Smooth muscle cell (in vitro differentiated cells): ENCODE data around the gene RDH14. TPM values are rescaled to one million over a fixed set of nuclear protein-coding genes. Genes with fewer than 3 reads are reported as not detected.

Source experiments
- DNase-seq: peaks from one replicate; lab custom pipeline; 2025; ENCODE audit not compliant: unreplicated experiment; lab: John Stamatoyannopoulos, UW
- H2AFZ ChIP-seq: fragments of 200-600 bp; sonication (generic); 2 replicates; pipeline ENCODE4 v1.6.0; 2016; ENCODE audit warnings: antibody characterized with exemption, low read depth, mild to moderate bottlenecking
- H3F3A ChIP-seq: fragments of 200-600 bp; sonication (generic); 2 replicates; pipeline ENCODE4 v1.6.0; 2017; ENCODE audit warnings: antibody characterized with exemption, low read depth
- H3K27ac ChIP-seq: fragments of 200-600 bp; sonication (generic); 2 replicates; pipeline ENCODE4 v1.5.1; 2016; ENCODE audit warnings: low read depth, mild to moderate bottlenecking
- H3K27me3 ChIP-seq: fragments of 200-600 bp; sonication (generic); 2 replicates; pipeline ENCODE4 v1.6.1; 2016; ENCODE audit warnings: low read depth, mild to moderate bottlenecking
- H3K36me3 ChIP-seq: fragments of 200-600 bp; sonication (generic); 2 replicates; pipeline ENCODE4 v1.5.1; 2016; ENCODE audit warnings: low read depth
- H3K4me1 ChIP-seq: fragments of 200-600 bp; sonication (generic); 2 replicates; pipeline ENCODE4 v1.5.1; 2016; ENCODE audit warnings: low read depth
- H3K4me2 ChIP-seq: fragments of 200-600 bp; sonication (generic); 2 replicates; pipeline ENCODE4 v1.6.0; 2016; ENCODE audit warnings: mild to moderate bottlenecking
- H3K4me3 ChIP-seq: fragments of 200-600 bp; sonication (generic); 2 replicates; pipeline ENCODE4 v1.5.1; 2016; ENCODE audit warnings: mild to moderate bottlenecking
- H3K79me2 ChIP-seq: fragments of 200-600 bp; sonication (generic); 2 replicates; pipeline ENCODE4 v1.6.0; 2016; ENCODE audit warnings: low read depth, mild to moderate bottlenecking
- H3K9ac ChIP-seq: fragments of 200-600 bp; sonication (generic); 2 replicates; pipeline ENCODE4 v1.6.0; 2016; ENCODE audit warnings: low read depth
- H3K9me3 ChIP-seq: fragments of 200-600 bp; sonication (generic); replicated peaks from 2 replicates; pipeline ENCODE4 v1.5.1; 2016; ENCODE audit warnings: low read depth
- H4K20me1 ChIP-seq: fragments of 200-600 bp; sonication (generic); 2 replicates; pipeline ENCODE4 v1.6.0; 2016; ENCODE audit warnings: low read depth
- CTCF ChIP-seq: fragments of 200-600 bp; sonication (generic); IDR thresholded peaks from 2 replicates; pipeline ENCODE4 v1.5.1; 2017; ENCODE audit warnings: borderline replicate concordance, mild to moderate bottlenecking, antibody characterized with exemption; ENCODE audit not compliant: insufficient read depth, poor library complexity, severe bottlenecking
- WGBS: methylation state at CpG from one replicate; pipeline ENCODE4 v1.1.7; 2016; ENCODE audit warnings: low lambda C conversion rate; 5-methylcytosine and 5-hydroxymethylcytosine counted together
- polyA plus RNA-seq: library from polyadenylated mRNA; unstranded; fragments of >200 nt; fragmentation: Nextera tagmentation; extraction: Ambion mirVana; gene quantifications from 2 replicates; pipeline ENCODE4 v1.2.1, GENCODE V29; 2016
- total RNA-seq: library from RNA; depleted of rRNA; stranded (reverse); fragments of >200 nt; gene quantifications from 2 replicates; pipeline ENCODE4 v1.2.3, GENCODE V29; 2014

Gene RDH14
- total and polyA plus RNA-seq, 2 experiments from 2014 or later, result 24.5 to 26.2 TPM

- Histone ChIP-seq H3F3A (no peaks in the 10 kb centered on the region), H3K79me2 (peaks cover 4% of the 10 kb centered on the region), H2AFZ (no peak overlapping the region), H4K20me1 (no peaks in the 10 kb centered on the region), H3K4me3 (no peak overlapping the region), H3K27me3 (no peaks in the 10 kb centered on the region), H3K27ac (no peak overlapping the region), H3K4me2 (no peak overlapping the region), H3K4me1 (no peaks in the 10 kb centered on the region), H3K9ac (no peak overlapping the region), H3K36me3 (no peaks in the 10 kb centered on the region), H3K9me3 (no peaks in the 10 kb centered on the region)
- DNase-seq, result no peak
- no peak for TF ChIP-seq CTCF
- 98% methylated on average over 1 of the region's 1 CpG for WGBS
Observed at GRCh38 chr2:18551169-18551568, 9.3 kb downstream of the RDH14 start.

- no peaks in the 10 kb centered on the region for H3F3A ChIP-seq
- 92% methylated on average over 2 of the region's 2 CpGs for WGBS
- no peak overlapping the region for H3K27ac ChIP-seq
- no peaks in the 10 kb centered on the region for H4K20me1 ChIP-seq
- no peak for TF ChIP-seq CTCF
- no peaks in the 10 kb centered on the region for H3K36me3 ChIP-seq
- H3K4me1 ChIP-seq, result no peaks in the 10 kb centered on the region
- no peak overlapping the region for H3K4me3 ChIP-seq
- no peak overlapping the region for H3K4me2 ChIP-seq
- no peaks in the 10 kb centered on the region for H3K27me3 ChIP-seq
- no peak overlapping the region for H2AFZ ChIP-seq
- no peak overlapping the region for H3K9ac ChIP-seq
- DNase-seq, result no peak
- no peaks in the 10 kb centered on the region for H3K79me2 ChIP-seq
- no peaks in the 10 kb centered on the region for H3K9me3 ChIP-seq
Observed at GRCh38 chr2:18550433-18550832, 10.0 kb downstream of the RDH14 start.

GRCh38 chr2:18549083-18549482, 11.4 kb downstream of the RDH14 start:
- H2AFZ ChIP-seq, result no peak overlapping the region
- H3F3A ChIP-seq, result no peaks in the 10 kb centered on the region
- H3K36me3 ChIP-seq, result no peaks in the 10 kb centered on the region
- no peak for DNase-seq
- no peak for TF ChIP-seq CTCF
- H3K9me3 ChIP-seq, result no peaks in the 10 kb centered on the region
- no peaks in the 10 kb centered on the region for H3K27me3 ChIP-seq
- H3K27ac ChIP-seq, result no peak overlapping the region
- H3K9ac ChIP-seq, result no peak overlapping the region
- no peaks in the 10 kb centered on the region for H3K79me2 ChIP-seq
- no peaks in the 10 kb centered on the region for H3K4me1 ChIP-seq
- H3K4me3 ChIP-seq, result no peak overlapping the region
- 95% methylated on average over 2 of the region's 2 CpGs for WGBS
- no peak overlapping the region for H3K4me2 ChIP-seq
- no peaks in the 10 kb centered on the region for H4K20me1 ChIP-seq

GRCh38 chr2:18548621-18549020, 11.8 kb downstream of the RDH14 start:
- DNase-seq, result no peak
- H3K79me2 ChIP-seq, result no peaks in the 10 kb centered on the region

More at GRCh38 chr2:18548621-18549020, 11.8 kb downstream of the RDH14 start:
- Histone ChIP-seq H3K4me1 (no peaks in the 10 kb centered on the region), H3K4me3 (no peak overlapping the region), H3K9me3 (no peaks in the 10 kb centered on the region), H3K27ac (no peak overlapping the region), H3K9ac (no peak overlapping the region), H3F3A (no peaks in the 10 kb centered on the region), H3K4me2 (no peak overlapping the region), H3K27me3 (no peaks in the 10 kb centered on the region), H4K20me1 (no peaks in the 10 kb centered on the region), H3K36me3 (no peaks in the 10 kb centered on the region), H2AFZ (no peak overlapping the region)
- WGBS, result 94% methylated on average over 1 of the region's 1 CpG
- TF ChIP-seq CTCF, result no peak
